ENCODE results near the gene PRSS57. TPM values are rescaled to one million over a fixed set of nuclear protein-coding genes. Genes with fewer than 3 reads are reported as not detected.

The PRSS57 gene
- total RNA-seq, 4 donors from 2014 or later, result 0.32 TPM; not detected in 3

DNA sequence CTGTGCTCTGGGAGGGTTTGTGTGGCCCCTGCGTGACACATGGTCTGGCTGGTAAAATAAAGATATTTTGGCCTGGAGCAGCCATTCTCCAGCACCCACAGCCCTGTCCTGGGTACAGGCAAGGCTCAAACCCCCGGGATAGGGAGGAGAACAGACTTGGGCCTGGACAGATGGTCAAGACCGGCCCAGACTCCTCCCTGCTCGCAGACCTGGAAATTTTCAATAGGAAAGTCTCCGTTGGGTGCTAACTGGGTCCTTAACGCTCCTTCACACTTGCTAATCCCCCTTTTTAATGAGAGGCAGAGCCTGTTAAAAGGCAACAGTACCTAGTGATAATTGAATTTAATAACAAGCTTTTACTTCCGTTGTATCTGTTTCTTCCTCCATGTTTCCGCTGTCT is 16.0 kb upstream of the PRSS57 start:
- DNase-seq (ENCODE audit: low spot score in 2 of 2), result no peak
- TF ChIP-seq, protein P1, sequence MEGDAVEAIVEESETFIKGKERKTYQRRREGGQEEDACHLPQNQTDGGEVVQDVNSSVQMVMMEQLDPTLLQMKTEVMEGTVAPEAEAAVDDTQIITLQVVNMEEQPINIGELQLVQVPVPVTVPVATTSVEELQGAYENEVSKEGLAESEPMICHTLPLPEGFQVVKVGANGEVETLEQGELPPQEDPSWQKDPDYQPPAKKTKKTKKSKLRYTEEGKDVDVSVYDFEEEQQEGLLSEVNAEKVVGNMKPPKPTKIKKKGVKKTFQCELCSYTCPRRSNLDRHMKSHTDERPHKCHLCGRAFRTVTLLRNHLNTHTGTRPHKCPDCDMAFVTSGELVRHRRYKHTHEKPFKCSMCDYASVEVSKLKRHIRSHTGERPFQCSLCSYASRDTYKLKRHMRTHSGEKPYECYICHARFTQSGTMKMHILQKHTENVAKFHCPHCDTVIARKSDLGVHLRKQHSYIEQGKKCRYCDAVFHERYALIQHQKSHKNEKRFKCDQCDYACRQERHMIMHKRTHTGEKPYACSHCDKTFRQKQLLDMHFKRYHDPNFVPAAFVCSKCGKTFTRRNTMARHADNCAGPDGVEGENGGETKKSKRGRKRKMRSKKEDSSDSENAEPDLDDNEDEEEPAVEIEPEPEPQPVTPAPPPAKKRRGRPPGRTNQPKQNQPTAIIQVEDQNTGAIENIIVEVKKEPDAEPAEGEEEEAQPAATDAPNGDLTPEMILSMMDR (IDR thresholded peaks at IDR 0.05), result no peak
- TF ChIP-seq POLR2A (IDR thresholded peaks at IDR 0.05), result no peak
- WGBS, 2 donors, result 69 to 71% methylated on average over 8 of the region's 8 CpGs
- intact Hi-C loops (cut with DNase I; ENCODE audit: low total_unique reads), result no loop called here
- H3K4me3 ChIP-seq (ENCODE audit: low read depth, poor library complexity, severe bottlenecking), result no peak overlapping the region

DNA sequence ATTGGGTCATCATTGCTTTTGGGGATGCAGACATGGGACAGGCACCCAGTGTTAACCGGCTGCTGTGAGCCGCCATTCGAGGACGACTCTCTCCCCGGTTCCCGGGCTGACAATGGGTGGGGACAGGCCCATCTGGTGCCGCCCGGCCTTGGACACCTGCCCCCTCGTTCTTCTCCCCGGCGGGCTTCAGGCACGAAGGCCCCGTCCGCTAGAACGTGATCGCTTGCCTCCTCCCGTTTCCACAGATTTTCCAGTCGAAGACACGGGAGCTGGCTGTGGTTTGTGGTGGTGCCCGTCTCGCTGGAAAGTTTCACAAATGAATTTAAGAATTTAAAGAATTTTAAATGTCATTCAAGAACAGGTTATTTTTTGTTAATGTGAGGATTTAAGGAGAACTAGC is 15.5 kb upstream of the PRSS57 start:
- peak in 1 of 2 donors; percentile 91 for DNase-seq (ENCODE audit: low spot score in 2 of 2)
- no peak for TF ChIP-seq POLR2A (IDR thresholded peaks at IDR 0.05)
- TF ChIP-seq, protein P1 (IDR thresholded peaks at IDR 0.05), result no peak
- no peak overlapping the region for H3K4me3 ChIP-seq (ENCODE audit: low read depth, poor library complexity, severe bottlenecking)
- WGBS, 2 donors, result 31 to 34% methylated on average over 21 of the region's 21 CpGs
- intact Hi-C loops (cut with DNase I; ENCODE audit: low total_unique reads), result no loop called here

DNA sequence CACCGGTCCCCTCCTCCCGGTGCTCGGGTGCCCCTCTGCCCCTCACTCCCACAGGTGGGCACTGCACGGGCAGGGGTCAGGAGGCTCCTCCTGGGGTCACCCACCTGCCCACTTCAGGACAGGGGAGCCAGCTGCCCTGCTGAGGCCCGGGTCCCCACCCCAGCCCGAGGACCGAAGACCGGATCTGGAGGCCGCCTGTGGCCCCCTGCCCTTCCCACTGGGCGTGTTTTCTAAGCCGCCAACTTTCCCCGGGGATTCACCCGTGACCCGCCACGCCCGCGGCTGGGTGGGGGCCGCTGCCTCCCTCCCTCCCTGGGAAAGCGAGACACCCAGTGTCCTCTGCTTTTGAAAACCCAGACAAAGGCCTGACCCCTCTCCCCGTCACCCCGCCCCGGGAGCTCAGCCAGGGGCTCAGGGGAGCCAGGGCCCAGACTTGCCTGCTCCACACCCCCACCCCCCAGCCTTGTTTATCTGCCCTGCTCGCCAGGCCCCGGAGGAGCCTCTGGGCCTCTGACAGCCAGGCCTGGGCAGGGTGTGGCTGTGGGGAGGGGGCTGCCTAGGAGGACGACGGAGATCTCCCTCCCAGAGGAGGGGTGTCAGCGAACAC is 14.8 kb upstream of the PRSS57 start:
- intact Hi-C loops (cut with DNase I; ENCODE audit: low total_unique reads), result no loop called here
- 4 to 11% methylated on average over 17 to 21 of the region's 27 CpGs for WGBS, 2 donors
- peak; percentile 42 to 95 for DNase-seq (ENCODE audit: low spot score in 2 of 2)
- TF ChIP-seq, protein P1 (IDR thresholded peaks at IDR 0.05), result no peak
- no peak for TF ChIP-seq POLR2A (IDR thresholded peaks at IDR 0.05)
- peak overlapping the region; percentile 46 for H3K4me3 ChIP-seq (ENCODE audit: low read depth, poor library complexity, severe bottlenecking)

DNA sequence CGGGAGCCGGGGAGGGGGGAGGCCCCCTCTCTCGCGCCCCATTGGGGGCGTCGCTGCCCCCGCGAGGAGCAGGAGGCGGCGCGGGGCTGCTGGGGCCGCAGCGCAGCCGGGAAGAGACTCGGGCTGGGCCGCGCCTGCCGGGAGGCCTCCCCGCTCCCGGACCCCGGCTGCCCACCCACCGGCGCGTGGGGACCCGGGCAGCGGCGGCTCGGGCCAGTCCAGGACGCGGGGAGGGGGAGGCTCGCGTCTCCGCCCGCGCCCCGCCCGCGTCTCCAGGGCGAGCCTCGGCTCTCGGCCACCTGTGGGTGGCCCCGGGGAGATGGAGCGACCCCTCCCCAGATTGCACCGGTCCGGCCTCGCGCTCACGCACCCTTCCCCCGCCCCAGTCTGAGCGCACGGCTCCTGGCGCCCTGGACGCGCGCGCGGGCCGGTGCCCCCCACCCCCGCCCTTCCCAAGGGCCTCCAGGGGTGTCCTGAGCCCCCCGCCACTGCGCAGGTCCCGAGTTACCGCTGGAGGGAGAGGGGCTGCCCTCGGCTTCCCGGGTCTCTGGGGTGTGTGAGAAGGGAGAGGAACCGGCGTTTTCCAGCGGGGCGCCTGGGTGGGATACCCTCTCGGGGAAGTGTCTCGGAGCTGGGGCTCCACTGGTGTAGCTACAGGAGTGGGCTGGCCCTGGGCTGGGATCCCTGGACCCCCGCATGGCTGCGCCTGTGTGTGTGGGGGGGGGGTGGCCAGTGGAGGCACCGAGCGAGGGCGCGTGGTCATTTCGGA is 14.1 kb upstream of the PRSS57 start:
- 0 to 4% methylated on average over 2 to 37 of the region's 78 CpGs for WGBS, 2 donors
- intact Hi-C loops (cut with DNase I; ENCODE audit: low total_unique reads), result no loop called here
- no peak for DNase-seq (ENCODE audit: low spot score in 2 of 2)
- H3K4me3 ChIP-seq (ENCODE audit: low read depth, poor library complexity, severe bottlenecking), result peak overlapping the region; percentile 46
- TF ChIP-seq, protein P1 (IDR thresholded peaks at IDR 0.05), result no peak
- TF ChIP-seq POLR2A (IDR thresholded peaks at IDR 0.05), result no peak

DNA sequence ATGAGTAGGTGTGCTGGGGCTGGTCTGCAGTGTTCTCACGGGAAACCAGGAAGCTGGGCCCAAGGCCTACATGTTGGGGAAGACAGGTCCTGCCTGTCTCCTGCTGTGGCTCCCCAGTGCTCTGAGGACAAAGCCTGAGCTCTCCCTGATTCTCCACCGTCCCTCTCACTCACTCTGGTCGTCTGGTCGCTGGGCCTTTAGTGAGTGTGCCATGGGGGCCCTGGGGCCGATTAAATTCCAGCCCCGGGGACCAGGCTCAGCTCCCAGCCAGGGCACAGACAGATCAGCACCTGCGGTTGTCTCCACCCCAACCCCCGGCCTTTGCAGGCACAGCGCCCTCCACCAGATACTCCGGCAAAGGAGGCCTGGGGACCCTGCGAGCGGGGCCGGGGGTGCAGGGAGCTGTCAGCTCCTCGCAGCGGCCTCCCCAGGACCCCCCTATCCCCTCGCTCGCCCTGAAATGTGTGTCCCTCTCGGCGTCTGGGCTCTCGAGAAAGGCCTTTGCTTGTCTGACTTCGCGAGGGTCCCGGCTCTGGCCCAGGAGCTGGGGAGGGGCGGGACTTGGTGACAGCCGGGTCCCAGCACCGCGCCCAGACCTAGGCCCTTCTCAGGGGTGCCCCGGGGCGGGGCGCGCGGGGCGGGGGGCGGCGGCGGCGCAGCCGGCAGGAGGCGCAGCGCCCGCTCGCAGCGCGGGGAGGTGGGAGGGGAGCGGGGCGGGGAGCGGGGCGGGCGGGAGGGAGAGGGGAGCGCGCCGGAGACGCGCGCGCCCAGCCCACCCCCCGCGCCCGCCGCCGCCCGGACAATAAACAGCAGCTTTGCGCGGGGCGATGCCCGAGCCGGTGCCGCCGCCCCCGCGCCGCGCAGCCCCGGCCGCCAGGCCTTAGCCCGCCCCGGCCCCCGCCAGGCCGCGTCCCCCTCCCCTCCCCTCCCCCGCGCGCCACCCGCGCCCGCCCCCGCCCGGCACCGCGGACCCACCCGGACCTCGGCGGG is 13.2 kb upstream of the PRSS57 start, which contains the start of gene PALM:
Gene PALM, plus strand, starts transcription at position 782 of the 990 bp plus-strand sequence. CDS start 212 bp downstream, outside the sequence.
- WGBS, 2 donors, result 15 to 34% methylated on average over 8 to 25 of the region's 93 CpGs
- TF ChIP-seq, protein P1 (IDR thresholded peaks at IDR 0.05), result no peak
- TF ChIP-seq POLR2A (IDR thresholded peaks at IDR 0.05), result no peak
- no peak for DNase-seq (ENCODE audit: low spot score in 2 of 2)
- intact Hi-C loops (cut with DNase I; ENCODE audit: low total_unique reads), result no loop called here
- H3K4me3 ChIP-seq (ENCODE audit: low read depth, poor library complexity, severe bottlenecking), result peak within 1 kb of the TSS; percentile 46
